Mammary epithelial cell (primary cell): Measurements from ENCODE around the gene SLC45A1.

Source experiments
- EZH2 ChIP-seq: IDR thresholded peaks from 2 replicates; pipeline ENCODE4 v1.6.1; 2012; ENCODE audit warnings: low read length, inconsistent platforms, borderline replicate concordance
- TF ChIP-seq, protein P1 (sequence below), 2 donors: IDR thresholded peaks in 1 of 2; conservative IDR thresholded peaks in 1 of 2; 2 replicates each; pipeline ENCODE4 v1.5.1; 2011 to 2012; ENCODE audit warnings: inconsistent platforms in 2 of 2, low read length in 2 of 2, mild to moderate bottlenecking in 2 of 2, control low read depth in 1 of 2, low read depth in 1 of 2; ENCODE audit not compliant: insufficient read depth in 1 of 2; ENCODE audit errors: extremely low read depth in 1 of 2

DNA sequence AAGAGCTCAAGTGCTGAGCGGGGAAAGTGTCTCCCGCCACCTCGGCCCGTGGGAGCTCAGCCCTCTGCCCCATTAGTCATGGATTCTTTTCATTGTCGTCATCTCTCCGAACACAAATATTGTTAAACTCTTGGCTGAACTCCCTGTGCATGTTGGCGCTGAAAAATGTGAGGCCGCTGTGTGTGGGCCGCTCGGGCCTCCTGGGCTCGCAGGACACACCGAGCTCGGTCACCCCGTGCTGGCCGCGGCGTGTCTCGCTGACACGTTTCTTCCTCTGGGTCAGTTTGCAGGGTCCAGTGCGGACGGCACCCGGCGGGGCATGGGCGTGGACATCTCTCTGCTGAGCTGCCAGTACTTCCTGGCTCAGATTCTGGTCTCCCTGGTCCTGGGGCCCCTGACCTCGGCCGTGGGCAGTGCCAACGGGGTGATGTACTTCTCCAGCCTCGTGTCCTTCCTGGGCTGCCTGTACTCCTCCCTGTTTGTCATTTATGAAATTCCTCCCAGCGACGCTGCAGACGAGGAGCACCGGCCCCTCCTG lies 25.6 kb downstream of the SLC45A1 start:
- TF ChIP-seq, protein P1, sequence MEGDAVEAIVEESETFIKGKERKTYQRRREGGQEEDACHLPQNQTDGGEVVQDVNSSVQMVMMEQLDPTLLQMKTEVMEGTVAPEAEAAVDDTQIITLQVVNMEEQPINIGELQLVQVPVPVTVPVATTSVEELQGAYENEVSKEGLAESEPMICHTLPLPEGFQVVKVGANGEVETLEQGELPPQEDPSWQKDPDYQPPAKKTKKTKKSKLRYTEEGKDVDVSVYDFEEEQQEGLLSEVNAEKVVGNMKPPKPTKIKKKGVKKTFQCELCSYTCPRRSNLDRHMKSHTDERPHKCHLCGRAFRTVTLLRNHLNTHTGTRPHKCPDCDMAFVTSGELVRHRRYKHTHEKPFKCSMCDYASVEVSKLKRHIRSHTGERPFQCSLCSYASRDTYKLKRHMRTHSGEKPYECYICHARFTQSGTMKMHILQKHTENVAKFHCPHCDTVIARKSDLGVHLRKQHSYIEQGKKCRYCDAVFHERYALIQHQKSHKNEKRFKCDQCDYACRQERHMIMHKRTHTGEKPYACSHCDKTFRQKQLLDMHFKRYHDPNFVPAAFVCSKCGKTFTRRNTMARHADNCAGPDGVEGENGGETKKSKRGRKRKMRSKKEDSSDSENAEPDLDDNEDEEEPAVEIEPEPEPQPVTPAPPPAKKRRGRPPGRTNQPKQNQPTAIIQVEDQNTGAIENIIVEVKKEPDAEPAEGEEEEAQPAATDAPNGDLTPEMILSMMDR (conservative IDR thresholded peaks at IDR 0.05 in 1 of 2, IDR thresholded peaks at IDR 0.05 in 1 of 2; ENCODE audit: extremely low read depth in 1 of 2, insufficient read depth in 1 of 2, low read depth in 1 of 2, low read length in 2 of 2), result no peak
- no peak for TF ChIP-seq EZH2
